H1 (cell line): ENCODE results near the gene CNPY2. TPM values are rescaled to one million over a fixed set of nuclear protein-coding genes. Genes with fewer than 3 reads are reported as not detected.

Experiments used
- CTCF ChIA-PET: fragments of 300-600 bp; sonication (Branson Sonifier 250); formaldehyde crosslinking; loops from one replicate; lab custom pipeline; 2021; ENCODE audit not compliant: partially characterized antibody; lab: Charles Lee
- POLR2A ChIA-PET: fragments of 300-600 bp; sonication (Branson Sonifier 250); formaldehyde crosslinking; loops from one replicate; lab custom pipeline; 2021; ENCODE audit warnings: inconsistent platforms; ENCODE audit not compliant: partially characterized antibody; lab: Charles Lee
- DNase-seq, 2 experiments: peaks; one replicate each; pipeline versions ENCODE4 v3.0.0 to v3.0.0-alpha.2; 2010 to 2022; ENCODE audit warnings: low spot score in 2 of 2, low read depth in 1 of 2, mixed read lengths in 1 of 2
- FAIRE-seq: peaks from 2 replicates; lab custom pipeline; 2011; peaks lifted over from hg19 to GRCh38; lab: Jason Lieb, UNC
- H2AFZ ChIP-seq: 2 replicates; pipeline ENCODE4 v1.8.1; 2012; ENCODE audit warnings: low read length, inconsistent platforms
- H2AK5ac ChIP-seq: 2 replicates; pipeline ENCODE4 v1.6.1; 2013; ENCODE audit warnings: low read depth, low read length
- H2BK120ac ChIP-seq: replicated peaks from 2 replicates; pipeline ENCODE3; 2013; ENCODE audit warnings: low read depth, low read length, inconsistent platforms
- H2BK12ac ChIP-seq: 2 replicates; pipeline ENCODE4 v1.6.1; 2013; ENCODE audit warnings: low read depth, low read length
- H2BK15ac ChIP-seq: 2 replicates; pipeline ENCODE4 v1.6.1; 2013; ENCODE audit warnings: low read length
- H2BK20ac ChIP-seq: 2 replicates; pipeline ENCODE4 v1.6.1; 2013; ENCODE audit warnings: low read length
- H2BK5ac ChIP-seq: 2 replicates; pipeline ENCODE4 v1.6.1; 2013; ENCODE audit warnings: low read depth, low read length
- H3K14ac ChIP-seq: 2 replicates; pipeline ENCODE4 v1.6.1; 2013; ENCODE audit warnings: inconsistent platforms; ENCODE audit not compliant: insufficient read length
- H3K18ac ChIP-seq: 2 replicates; pipeline ENCODE4 v1.6.1; 2013; ENCODE audit warnings: low read length; ENCODE audit errors: extremely low read depth
- H3K23ac ChIP-seq: 2 replicates; pipeline ENCODE4 v1.6.1; 2013; ENCODE audit warnings: inconsistent platforms; ENCODE audit not compliant: insufficient read length
- H3K23me2 ChIP-seq: 2 replicates; pipeline ENCODE4 v1.6.1; 2013; ENCODE audit warnings: low read depth, low read length
- H3K27ac ChIP-seq: 2 replicates; pipeline ENCODE4 v1.6.1; 2011; ENCODE audit warnings: low read depth, low read length, inconsistent platforms
- H3K27me3 ChIP-seq, 4 experiments: replicated peaks in 1 of 4; 1 replicate in 1 of 4; 2 replicates in 3 of 4; pipeline versions ENCODE4 v1.6.1 to v1.8.1; 2011 to 2013; ENCODE audit warnings: low read length in 3 of 4, mild to moderate bottlenecking in 3 of 4, inconsistent platforms in 2 of 4, mixed read lengths in 2 of 4, moderate library complexity in 1 of 4; ENCODE audit not compliant: control insufficient read depth in 3 of 4, insufficient read depth in 3 of 4; ENCODE audit errors: extremely low read depth in 1 of 4
- H3K36me3 ChIP-seq, 4 experiments: 2 replicates each; pipeline versions ENCODE4 v1.6.1 to v1.8.1; 2011 to 2013; ENCODE audit warnings: mild to moderate bottlenecking in 4 of 4, low read length in 3 of 4, moderate library complexity in 2 of 4, control low read depth in 1 of 4, inconsistent platforms in 1 of 4; ENCODE audit not compliant: insufficient read depth in 4 of 4, control insufficient read depth in 2 of 4
- H3K4ac ChIP-seq: replicated peaks from 2 replicates; pipeline ENCODE3; 2013; ENCODE audit warnings: low read length, low read depth, mixed read lengths, inconsistent platforms; ENCODE audit not compliant: insufficient read length
- H3K4me1 ChIP-seq, 4 experiments: replicated peaks in 1 of 4; 1 replicate in 1 of 4; 2 replicates in 3 of 4; pipeline versions ENCODE4 v1.6.1 to v1.8.1; 2011 to 2013; ENCODE audit warnings: low read length in 3 of 4, inconsistent platforms in 2 of 4, mixed read lengths in 1 of 4; ENCODE audit not compliant: insufficient read depth in 4 of 4, control insufficient read depth in 3 of 4
- H3K4me2 ChIP-seq, 2 experiments: 2 replicates each; pipeline versions ENCODE4 v1.6.1 to v1.8.1; 2011 to 2013; ENCODE audit warnings: low read depth in 2 of 2, low read length in 2 of 2, control low read depth in 1 of 2, inconsistent platforms in 1 of 2, mild to moderate bottlenecking in 1 of 2; ENCODE audit not compliant: insufficient read depth in 1 of 2
- H3K4me3 ChIP-seq, 4 experiments: fragments of 200-600, 300-600 bp in 1 of 4; sonication (generic), shearing (Covaris generic), sonication (Bioruptor Twin) in 1 of 4; 2 replicates each; pipeline versions ENCODE4 v1.5.1 to v1.8.1; 2011 to 2016; ENCODE audit warnings: low read length in 4 of 4, low read depth in 3 of 4, control low read depth in 2 of 4, inconsistent platforms in 2 of 4, mild to moderate bottlenecking in 2 of 4, mixed read lengths in 1 of 4, moderate library complexity in 1 of 4; ENCODE audit not compliant: insufficient read depth in 2 of 4; ENCODE audit errors: extremely low read depth in 1 of 4
- H3K56ac ChIP-seq: replicated peaks from 2 replicates; pipeline ENCODE3; 2013; ENCODE audit warnings: low read depth, mild to moderate bottlenecking, mixed read lengths, low read length, inconsistent platforms; ENCODE audit not compliant: insufficient read length
- H3K79me1 ChIP-seq: 2 replicates; pipeline ENCODE4 v1.6.1; 2013; ENCODE audit warnings: low read depth, low read length, control low read depth
- H3K79me2 ChIP-seq, 2 experiments: 2 replicates each; pipeline versions ENCODE4 v1.6.1 to v1.8.1; 2012 to 2013; ENCODE audit warnings: low read length in 2 of 2, mild to moderate bottlenecking in 2 of 2, inconsistent platforms in 1 of 2; ENCODE audit not compliant: insufficient read depth in 2 of 2, control insufficient read depth in 1 of 2
- H3K9ac ChIP-seq, 4 experiments: replicated peaks in 1 of 4; 1 replicate in 1 of 4; 2 replicates in 3 of 4; pipeline versions ENCODE4 v1.6.1 to v1.8.1; 2011 to 2013; ENCODE audit warnings: low read depth in 3 of 4, low read length in 3 of 4, control low read depth in 2 of 4, mild to moderate bottlenecking in 2 of 4, moderate library complexity in 2 of 4, inconsistent platforms in 1 of 4; ENCODE audit errors: extremely low read depth in 1 of 4
- H3K9me3 ChIP-seq, 2 experiments: 2 replicates each; pipeline versions ENCODE4 v1.6.1 to v1.8.1; 2012 to 2013; ENCODE audit warnings: mild to moderate bottlenecking in 2 of 2, moderate library complexity in 2 of 2, control low read depth in 1 of 2, inconsistent platforms in 1 of 2, low read depth in 1 of 2, low read length in 1 of 2, mixed read lengths in 1 of 2; ENCODE audit not compliant: insufficient read depth in 2 of 2
- H4K20me1 ChIP-seq, 2 experiments: replicated peaks in 1 of 2; 2 replicates each; pipeline versions ENCODE3 to v1.8.1; 2011 to 2013; ENCODE audit warnings: inconsistent platforms in 2 of 2, low read length in 2 of 2, mild to moderate bottlenecking in 1 of 2; ENCODE audit not compliant: insufficient read depth in 2 of 2, control insufficient read depth in 1 of 2
- H4K5ac ChIP-seq: 2 replicates; pipeline ENCODE4 v1.6.1; 2013; ENCODE audit warnings: low read length, low read depth, mixed read lengths, inconsistent platforms; ENCODE audit not compliant: insufficient read length
- H4K8ac ChIP-seq: 2 replicates; pipeline ENCODE4 v1.8.0; 2013; ENCODE audit warnings: mild to moderate bottlenecking, moderate library complexity, low read length, inconsistent platforms; ENCODE audit not compliant: insufficient read depth; ENCODE audit errors: extremely low read depth
- H4K91ac ChIP-seq: replicated peaks from 2 replicates; pipeline ENCODE3; 2013; ENCODE audit warnings: low read length, mixed read lengths, inconsistent platforms; ENCODE audit not compliant: insufficient read length
- NANOG ChIP-seq: IDR thresholded peaks from 2 replicates; pipeline ENCODE4 v1.6.1; 2011; ENCODE audit warnings: low read length, low read depth, mild to moderate bottlenecking, inconsistent platforms; ENCODE audit not compliant: insufficient read depth, poor library complexity, severe bottlenecking
- TAF7 ChIP-seq: optimal IDR thresholded peaks from 2 replicates; pipeline ENCODE3; 2011; ENCODE audit warnings: low read depth, mild to moderate bottlenecking, inconsistent platforms, low read length, moderate library complexity, borderline replicate concordance
- USF2 ChIP-seq: IDR thresholded peaks from 2 replicates; pipeline ENCODE4 v1.6.1; 2011; ENCODE audit warnings: low read length, improper control_type of control experiment
- YY1 ChIP-seq: IDR thresholded peaks from 2 replicates; pipeline ENCODE4 v1.6.1; 2011; ENCODE audit warnings: low read depth, mild to moderate bottlenecking, low read length
- WGBS, 2 experiments: shearing (Covaris generic) in 1 of 2; methylation state at CpG; one replicate each; pipeline versions ENCODE4 v1.1.6 to v1.1.7; 2013 to 2015; ENCODE audit warnings: low lambda C conversion rate in 2 of 2, mixed read lengths in 2 of 2, inconsistent platforms in 1 of 2, low coverage in 1 of 2, missing lambda C conversion rate in 1 of 2; ENCODE audit not compliant: insufficient replicate concordance in 2 of 2, insufficient coverage in 1 of 2, insufficient read length in 1 of 2; ENCODE audit errors: extremely low coverage in 1 of 2, missing lambda C conversion rate in 1 of 2; 5-methylcytosine and 5-hydroxymethylcytosine counted together
- long read RNA-seq, 2 experiments: library from RNA in 1 of 2; library from capped mRNA in 1 of 2; stranded (forward); transcript quantifications; one replicate each; pipeline ENCODE4 v2.0.0, GENCODE V29; 2021; ENCODE audit warnings: inconsistent platforms in 1 of 2
- polyA minus RNA-seq, 3 experiments: library from RNA; depleted of rRNA, polyadenylated mRNA; stranded (reverse); fragments of >200 nt; gene quantifications; 1 replicate in 2 of 3; 2 replicates in 1 of 3; pipeline ENCODE4 v1.2.3, GENCODE V29; 2011
- polyA plus RNA-seq, 7 experiments: library from polyadenylated mRNA; depleted of rRNA in 3 of 7; stranded (reverse) in 5 of 7; unstranded in 2 of 7; fragments of >200 nt in 5 of 7; fragments of 200-250 nt in 2 of 7; gene quantifications; 1 replicate in 5 of 7; 2 replicates in 1 of 7; 4 replicates in 1 of 7; pipeline versions ENCODE4 v1.2.1 to v1.2.3, GENCODE V29; 2011 to 2013; ENCODE audit warnings: missing spikeins in 2 of 7, mixed read lengths in 2 of 7
- total RNA-seq: library from RNA; stranded (reverse); fragmentation: NEBNext Ultra II Directional; extraction: Animal tissue kit (Norgen Biotek cat#: 25700); gene quantifications from 2 replicates; pipeline ENCODE4 v1.2.1, GENCODE V29; 2021

The CNPY2 gene
- 195 and 203 TPM in 2 replicates for total RNA-seq
- polyA plus RNA-seq (2011; rRNA removed): 222 and 281 TPM in 2 replicates
- polyA plus RNA-seq (2011; cell fraction: cytosol; rRNA removed): 271 TPM
- 153 TPM for polyA plus RNA-seq (2011; cell fraction: nucleus; rRNA removed)
- 233 to 359 TPM (median 237 TPM) in 4 replicates for polyA plus RNA-seq (2012, experiment 1 of 2)
- 156 TPM for polyA plus RNA-seq (2012, experiment 2 of 2)
- 307 TPM for polyA plus RNA-seq (2013, experiment 1 of 2)
- polyA plus RNA-seq (2013, experiment 2 of 2): 332 TPM
- 158 and 191 TPM in 2 replicates for polyA minus RNA-seq (2011; rRNA and poly(A)+ RNA removed)
- polyA minus RNA-seq (2011; cell fraction: cytosol; rRNA and poly(A)+ RNA removed): 66.9 TPM
- polyA minus RNA-seq (2011; cell fraction: nucleus; rRNA and poly(A)+ RNA removed): 67.8 TPM
- long read RNA-seq, experiment 1, transcript CNPY2-201 (6 exons, 1,214 nt): major isoform, 57 of 106 reads
- long read RNA-seq, experiment 1, transcript CNPY2-206 (3 exons, 817 nt): minor isoform, 11 of 106 reads
- long read RNA-seq, experiment 1, transcript CNPY2-204 (3 exons, 984 nt): minor isoform, 7 of 106 reads
- long read RNA-seq, experiment 1, partial matches to known transcripts: 27 of 106 reads
- long read RNA-seq, experiment 1, other reads (novel, unspliced or antisense): 4 of 106 reads
- long read RNA-seq, experiment 2, transcript CNPY2-206 (3 exons, 817 nt): minor isoform, 46 of 522 reads
- long read RNA-seq, experiment 2, transcript CNPY2-201 (6 exons, 1,214 nt): major isoform, 440 of 522 reads
- long read RNA-seq, experiment 2, partial matches to known transcripts: 2 of 522 reads
- long read RNA-seq, experiment 2, other reads (novel, unspliced or antisense): 30 of 522 reads

- H4K8ac ChIP-seq: peak within 1 kb of the TSS; percentile 98
- H2BK5ac ChIP-seq: peak within 1 kb of the TSS; percentile 97
- FAIRE-seq: peak; percentile 75
- POLR2A ChIA-PET: interaction anchor here (0.7 to 3.9 kb wide), 36 partner anchors 9 to 252 kb away, joined by 3 to 37 read pairs (median 6); partner anchors contain the start of genes ANKRD52, IL23A, PA2G4 and PAN2
- peaks cover 5 to 19% (median 15%) of the 10 kb centered on the region in 4 experiments; a peak in 7 of 8 replicates for H3K36me3 ChIP-seq
- no peaks in the 10 kb centered on the region for H4K20me1 ChIP-seq
- H2AFZ ChIP-seq: peak within 1 kb of the TSS; percentile 79
- H3K23ac ChIP-seq: no peak within 1 kb of the TSS
- peak within 1 kb of the TSS; percentile 83 to 89 for H3K4me2 ChIP-seq
- H4K91ac ChIP-seq: peak within 1 kb of the TSS; percentile 99
- CTCF ChIA-PET: interaction anchor here (0.8 to 4.7 kb wide), 13 partner anchors 9 to 161 kb away, joined by 3 to 38 read pairs (median 7); partner anchors contain the start of genes PAN2, STAT2 and TIMELESS
- H3K9ac ChIP-seq: peak within 1 kb of the TSS; percentile 96 to 98 (median 98)
- peak within 1 kb of the TSS; percentile 89 for H3K56ac ChIP-seq
- peak within 1 kb of the TSS; percentile 89; the same call in 1 of the 2 replicates for H3K18ac ChIP-seq
- 1% methylated on average over 54 of the region's 62 CpGs; no CpG with 5 or more reads in 1 of the 2 experiments for WGBS, 2 experiments
- peaks cover 9% of the 10 kb centered on the region for H3K23me2 ChIP-seq
- 0 out of 2 replicates have a peak within 1 kb of the TSS, but pooled peaks have one; percentile 15 for H2BK20ac ChIP-seq
- H3K79me2 ChIP-seq: peaks cover 4 to 16% of the 10 kb centered on the region in 2 experiments; a peak in 3 of 4 replicates
- H3K4me1 ChIP-seq: peaks cover 0 to 6% (median 3%) of the 10 kb centered on the region in 4 experiments; a peak in 5 of 7 replicates
- H3K9me3 ChIP-seq: no peaks in the 10 kb centered on the region
- peak within 1 kb of the TSS; percentile 86 for H3K27ac ChIP-seq
- no peaks in the 10 kb centered on the region for H3K27me3 ChIP-seq
- H4K5ac ChIP-seq: peak within 1 kb of the TSS; percentile 93
- H2AK5ac ChIP-seq: peak within 1 kb of the TSS; percentile 87; the same call in 1 of the 2 replicates
- DNase-seq: peak; percentile 94 to 98
- no peak within 1 kb of the TSS for H3K14ac ChIP-seq
- H2BK120ac ChIP-seq: peak within 1 kb of the TSS; percentile 16
- 0 out of 2 replicates have a peak within 1 kb of the TSS, but pooled peaks have one; percentile 72 for H2BK15ac ChIP-seq
- H3K4me3 ChIP-seq: peak within 1 kb of the TSS; percentile 70 to 98 (median 96)
- H3K4ac ChIP-seq: peak within 1 kb of the TSS; percentile 81
- H3K79me1 ChIP-seq: peaks cover 4% of the 10 kb centered on the region
- H2BK12ac ChIP-seq: peak within 1 kb of the TSS; percentile 71; the same call in 1 of the 2 replicates
- TF ChIP-seq TAF7 (peak; percentile 98), YY1 (peak; percentile 78; the same call in 1 of the 2 replicates), USF2 (peak; percentile 69), NANOG (peak; percentile 31)
Measured at GRCh38 chr12:56315622-56316473, at the start of gene CNPY2. TSS of gene CNPY2 (minus strand) at chr12:56315988. CDS start at chr12:56315217, 771 bp downstream.
